A673 (cell line): ENCODE measurements around the gene AGRN. TPM values are rescaled to one million over a fixed set of nuclear protein-coding genes. Genes with fewer than 3 reads are reported as not detected.

Experiments used
- BruUV-seq: library from RNA; stranded (reverse); fragments of 400-500 nt; replicated peaks from 2 replicates; lab custom pipeline; 2021; lab: Mats Ljungman, UMichigan
- CTCF ChIA-PET: fragments of 300-600 bp; sonication (Branson Sonifier 250); formaldehyde crosslinking; loops from one replicate; lab custom pipeline; 2022; ENCODE audit warnings: antibody characterized with exemption; lab: Charles Lee
- POLR2A ChIA-PET: fragments of 300-600 bp; sonication (Branson Sonifier 250); formaldehyde crosslinking; loops from one replicate; lab custom pipeline; 2022; ENCODE audit warnings: antibody characterized with exemption; ENCODE audit not compliant: low non-redundant PET; lab: Charles Lee
- DNase-seq: peaks from one replicate; pipeline ENCODE4 v3.0.0-alpha.2; 2015; ENCODE audit warnings: low spot score
- H3K27ac ChIP-seq: fragments of 200-600 bp; sonication (generic); 2 replicates; pipeline ENCODE4 v1.5.1; 2016; ENCODE audit warnings: mixed run types, low read depth, mild to moderate bottlenecking, mixed read lengths, antibody characterized with exemption, low read length; ENCODE audit not compliant: poor library complexity, severe bottlenecking
- H3K27me3 ChIP-seq: fragments of 200-600 bp; sonication (generic); replicated peaks from 2 replicates; pipeline ENCODE4 v1.6.1; 2017; ENCODE audit warnings: mixed run types, low read depth, mild to moderate bottlenecking, mixed read lengths, antibody characterized with exemption, low read length; ENCODE audit not compliant: insufficient read depth, poor library complexity
- H3K36me3 ChIP-seq: fragments of 200-600 bp; sonication (generic); 2 replicates; pipeline ENCODE4 v1.6.1; 2016; ENCODE audit warnings: mixed run types, mild to moderate bottlenecking, mixed read lengths, antibody characterized with exemption, low read length; ENCODE audit not compliant: insufficient read depth, poor library complexity, severe bottlenecking
- H3K4me1 ChIP-seq: fragments of 200-600 bp; sonication (generic); 2 replicates; pipeline ENCODE4 v1.6.1; 2017; ENCODE audit warnings: mixed run types, mild to moderate bottlenecking, mixed read lengths, antibody characterized with exemption, low read length; ENCODE audit not compliant: insufficient read depth, poor library complexity, severe bottlenecking
- H3K4me3 ChIP-seq: fragments of 200-600 bp; sonication (generic); 2 replicates; pipeline ENCODE4 v1.5.1; 2016; ENCODE audit warnings: low read depth, mixed run types, mild to moderate bottlenecking, mixed read lengths, low read length; ENCODE audit not compliant: poor library complexity, severe bottlenecking
- H3K9me3 ChIP-seq: fragments of 200-600 bp; sonication (generic); 2 replicates; pipeline ENCODE4 v1.6.1; 2016; ENCODE audit warnings: mixed run types, low read depth, mild to moderate bottlenecking, mixed read lengths, antibody characterized with exemption, low read length; ENCODE audit not compliant: poor library complexity, severe bottlenecking
- CTCF ChIP-seq: fragments of 300-800, 200-600 bp; sonication (generic); conservative IDR thresholded peaks from 2 replicates; pipeline ENCODE4 v1.5.1; 2017; ENCODE audit warnings: low read depth, mild to moderate bottlenecking, antibody characterized with exemption, low read length, moderate library complexity, mixed read lengths
- EZH2 ChIP-seq: fragments of 200-600 bp; sonication (generic); IDR thresholded peaks from 2 replicates; pipeline ENCODE4 v1.6.1; 2017; ENCODE audit warnings: borderline replicate concordance, low read depth, mild to moderate bottlenecking, mixed read lengths, antibody characterized with exemption, low read length; ENCODE audit not compliant: poor library complexity, severe bottlenecking
- intact Hi-C: fragments of 100-400 bp; cut with micrococcal nuclease; formaldehyde crosslinking; loops from one replicate; pipeline ENCODE4 v1.10.0; 2022; ENCODE audit not compliant: unreplicated experiment
- total RNA-seq: library from RNA; stranded (reverse); gene quantifications from 2 replicates; pipeline ENCODE4 v1.2.3, GENCODE V29; 2021

AGRN gene
- total RNA-seq, 1 experiment from 2014 or later = 151 TPM

GRCh38 chr1:1090424-1091343 is 70.8 kb downstream of the AGRN start:
- H3K36me3 ChIP-seq = no peaks in the 10 kb centered on the region
- no TSS peak for BruUV-seq
- POLR2A ChIA-PET = no interaction called here
- intact Hi-C loops = no loop called here
- H3K9me3 ChIP-seq = no peaks in the 10 kb centered on the region
- no peaks in the 10 kb centered on the region for H3K27me3 ChIP-seq
- no peak overlapping the region for H3K27ac ChIP-seq
- TF ChIP-seq EZH2 (no peak), CTCF (no peak)
- CTCF ChIA-PET = no interaction called here
- no peak overlapping the region for H3K4me3 ChIP-seq
- DNase-seq = no peak
- H3K4me1 ChIP-seq = no peaks in the 10 kb centered on the region

- ChIA-PET POLR2A (no interaction called here), CTCF (no interaction called here)
- H3K36me3 ChIP-seq = no peaks in the 10 kb centered on the region
- no peaks in the 10 kb centered on the region for H3K4me1 ChIP-seq
- intact Hi-C loops = no loop called here
- no peaks in the 10 kb centered on the region for H3K9me3 ChIP-seq
- no peaks in the 10 kb centered on the region for H3K27me3 ChIP-seq
- H3K27ac ChIP-seq = no peak overlapping the region
- no peak overlapping the region for H3K4me3 ChIP-seq
- DNase-seq = no peak
- TF ChIP-seq EZH2 (no peak), CTCF (no peak)
- no TSS peak for BruUV-seq
Observed at GRCh38 chr1:1091344-1092148, 71.6 kb downstream of the AGRN start.

DNA sequence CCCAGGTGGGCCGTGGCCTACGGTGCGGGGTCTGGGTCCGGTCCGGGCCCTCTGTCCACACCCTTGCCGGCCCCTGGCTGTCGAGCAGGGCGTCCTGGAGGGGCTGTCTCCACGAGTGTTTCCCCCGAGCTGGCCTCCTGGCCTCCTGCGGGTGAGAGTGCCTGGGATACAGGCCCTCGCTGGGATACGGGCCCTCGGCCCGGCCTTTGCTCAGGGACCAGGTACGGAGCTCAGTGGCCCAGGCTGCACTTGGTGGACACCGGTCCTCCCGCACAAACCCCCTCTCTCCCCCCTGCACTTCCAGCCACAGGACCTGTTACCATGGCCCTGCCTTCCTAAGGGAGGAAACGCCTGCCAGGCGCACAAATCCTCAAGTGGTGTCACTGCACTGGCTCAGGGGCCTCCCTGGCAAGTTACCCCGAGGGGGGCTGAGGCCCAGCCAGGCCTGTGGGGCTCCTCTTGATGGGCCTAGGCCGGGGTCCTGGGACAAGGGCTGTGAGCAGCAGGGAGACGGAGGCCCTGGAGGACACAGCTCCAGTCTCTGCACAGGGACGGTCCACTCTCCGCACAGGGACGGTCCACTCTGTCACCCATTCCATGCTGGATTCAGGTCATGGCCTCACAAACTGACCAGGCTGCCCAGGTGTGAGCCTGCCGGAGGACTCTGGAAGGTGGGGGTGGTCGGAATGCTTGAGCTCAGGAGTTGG is 72.4 kb downstream of the AGRN start:
- POLR2A ChIA-PET = no interaction called here
- no TSS peak for BruUV-seq

More for the DNA sequence above, 72.4 kb downstream of the AGRN start:
- TF ChIP-seq CTCF (no peak), EZH2 (no peak)
- intact Hi-C loops = no loop called here
- Histone ChIP-seq H3K4me1 (no peaks in the 10 kb centered on the region), H3K9me3 (no peaks in the 10 kb centered on the region), H3K27me3 (no peaks in the 10 kb centered on the region), H3K4me3 (no peak overlapping the region), H3K27ac (no peak overlapping the region), H3K36me3 (no peaks in the 10 kb centered on the region)
- DNase-seq = no peak
- CTCF ChIA-PET = no interaction called here
